GM19324 (cell line): Measurements from ENCODE around the gene PIK3C3.
A peak's percentile ranks its signal among the peaks of the same experiment; 100 is the strongest.

Experiments
- ATAC-seq: cut with Tn5 transposase; IDR thresholded peaks from one replicate; pipeline ENCODE4 v1.9.1; 2021; ENCODE audit warnings: mild to moderate bottlenecking, moderate library complexity; ENCODE audit not compliant: unreplicated experiment, low FRiP score

PIK3C3 gene

DNA sequence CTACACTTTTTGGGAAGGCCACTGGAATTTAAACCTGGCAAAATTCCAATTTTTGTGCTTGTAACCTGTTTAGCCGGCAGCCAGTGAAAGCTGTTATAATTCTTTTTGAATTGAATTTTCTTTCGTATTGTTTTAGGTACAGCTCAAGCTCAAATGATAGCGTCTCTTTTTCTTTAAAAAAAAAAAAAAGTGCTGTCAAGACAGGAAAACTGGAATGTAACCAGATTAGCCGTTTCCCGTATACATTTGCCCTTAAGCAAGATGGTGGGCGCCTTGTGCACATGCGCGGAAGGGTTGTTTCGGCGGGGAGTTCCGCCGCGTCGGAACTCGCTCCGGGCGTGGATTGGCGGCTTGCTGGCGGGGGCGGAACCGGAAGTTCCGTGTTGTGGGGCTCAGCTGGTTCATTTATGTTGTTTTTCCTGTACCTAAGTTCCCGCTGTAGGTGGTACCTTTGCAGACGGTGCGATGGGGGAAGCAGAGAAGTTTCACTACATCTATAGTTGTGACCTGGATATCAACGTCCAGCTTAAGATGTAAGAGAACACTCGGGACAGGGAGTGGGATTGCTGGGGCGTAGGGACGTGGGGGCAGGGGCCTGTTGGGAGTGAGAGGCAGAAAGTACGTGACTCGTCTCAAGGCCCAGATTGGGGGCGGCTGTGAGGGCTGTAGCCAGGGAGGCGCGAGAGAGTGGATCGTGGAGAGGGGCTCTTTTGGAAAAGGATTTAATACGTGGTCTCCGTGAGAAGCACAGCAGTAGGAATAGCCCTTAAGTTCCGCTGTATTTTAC, at the start of gene PIK3C3:
TSS of gene PIK3C3 (plus strand) at position 408 of the 787 bp plus-strand sequence. CDS start at position 466, 58 bp downstream.
- ATAC-seq, result peak; percentile 99

DNA sequence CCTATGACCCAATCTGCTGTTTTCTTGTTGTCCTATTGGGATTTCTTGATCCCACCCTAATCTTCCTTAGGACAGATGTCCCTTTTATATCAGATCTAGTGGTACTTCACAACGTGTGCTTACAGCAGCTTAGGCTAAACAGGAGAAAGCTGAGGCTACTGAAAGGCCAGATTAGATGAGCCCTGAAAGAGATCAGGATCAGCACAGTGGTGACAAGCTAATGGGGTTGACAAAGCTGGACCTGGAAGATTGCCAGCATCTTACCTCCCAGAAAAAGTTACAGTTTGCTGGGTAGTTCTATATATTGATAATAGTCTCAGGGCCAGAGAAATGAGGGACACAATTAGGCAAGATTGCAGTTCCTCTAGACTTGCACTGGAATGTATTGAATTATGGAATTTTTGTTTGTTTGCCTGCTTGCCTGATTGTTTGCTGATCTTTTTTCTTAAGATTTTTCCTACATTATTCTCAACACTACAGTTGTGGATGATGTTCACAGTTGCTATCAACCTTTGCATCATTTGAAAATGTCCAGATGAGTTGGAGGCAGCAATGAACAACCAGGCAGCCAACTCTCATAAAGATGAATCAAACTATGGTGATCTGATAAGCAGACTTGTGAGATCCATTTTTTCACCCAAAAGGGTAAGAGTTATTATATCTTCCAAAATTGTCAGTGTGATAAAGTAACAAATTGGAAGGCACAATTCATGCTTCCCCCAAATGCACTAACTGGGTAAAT, 49.1 kb upstream of the PIK3C3 start:
- no peak for ATAC-seq

DNA sequence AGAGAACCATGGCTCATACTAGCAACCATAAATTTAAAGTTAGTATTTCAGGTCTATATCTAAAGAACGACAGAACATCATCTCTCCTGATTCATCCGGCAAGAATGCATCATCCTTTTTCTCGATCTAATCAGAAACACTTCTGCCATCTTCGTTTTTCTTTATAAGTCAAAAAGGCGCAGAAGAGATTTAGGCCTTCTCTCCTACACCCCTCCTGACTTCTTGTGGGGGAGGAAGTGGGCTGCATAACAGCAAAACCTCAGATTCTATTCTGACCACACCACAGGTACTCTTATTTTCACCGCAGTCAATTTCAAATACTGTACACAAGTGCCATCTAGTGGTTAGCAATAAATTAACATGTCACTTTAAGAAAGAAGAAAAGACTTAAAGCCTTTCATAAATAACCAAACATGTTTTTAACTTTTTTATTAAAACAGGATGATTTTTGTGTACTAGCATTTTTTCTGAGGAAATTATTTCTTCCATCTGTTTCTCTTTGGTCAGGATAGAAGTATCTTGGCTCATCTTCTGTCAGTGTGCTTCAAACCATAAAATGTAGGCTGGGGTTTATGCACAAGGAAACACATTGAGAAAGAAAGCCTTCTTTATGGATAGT, 48.4 kb upstream of the PIK3C3 start:
- ATAC-seq, result peak; percentile 53

DNA sequence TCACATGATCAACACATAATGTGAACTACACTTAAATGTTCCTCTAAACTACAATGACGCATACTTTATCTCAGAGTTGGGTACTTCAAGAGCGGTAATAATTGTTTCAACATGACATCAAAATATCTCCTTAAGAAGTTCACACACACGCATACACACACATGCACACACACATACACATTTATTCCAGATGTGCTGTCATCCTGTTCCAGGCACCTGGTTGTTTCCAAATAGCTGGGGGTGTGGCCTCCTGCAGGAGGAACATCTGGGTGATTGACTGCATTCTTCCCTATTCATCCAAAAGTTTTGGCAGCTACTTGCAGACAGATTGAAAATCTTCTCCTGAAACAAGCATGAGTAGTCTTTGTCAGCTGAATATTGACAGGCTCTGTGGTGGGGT, 37.9 kb upstream of the PIK3C3 start:
- no peak for ATAC-seq

DNA sequence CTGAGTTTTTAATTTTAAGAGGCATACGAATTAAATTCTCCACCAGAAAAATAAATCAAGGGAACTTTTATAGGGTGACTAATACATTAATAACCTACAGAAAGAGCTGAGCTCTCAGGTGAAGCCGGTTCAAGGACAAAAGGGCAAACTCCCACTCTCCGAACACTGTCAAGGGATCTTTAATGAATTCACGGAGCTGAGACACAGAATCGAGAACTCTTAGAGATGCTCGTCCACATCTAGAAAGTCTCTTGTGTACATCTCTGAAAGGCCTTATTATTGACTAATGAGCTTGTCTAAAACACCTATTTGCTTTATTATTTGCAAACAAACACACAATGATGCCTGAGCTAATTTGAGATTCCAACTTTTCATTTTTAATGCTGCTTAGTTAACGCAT, 33.3 kb upstream of the PIK3C3 start:
- no peak for ATAC-seq

DNA sequence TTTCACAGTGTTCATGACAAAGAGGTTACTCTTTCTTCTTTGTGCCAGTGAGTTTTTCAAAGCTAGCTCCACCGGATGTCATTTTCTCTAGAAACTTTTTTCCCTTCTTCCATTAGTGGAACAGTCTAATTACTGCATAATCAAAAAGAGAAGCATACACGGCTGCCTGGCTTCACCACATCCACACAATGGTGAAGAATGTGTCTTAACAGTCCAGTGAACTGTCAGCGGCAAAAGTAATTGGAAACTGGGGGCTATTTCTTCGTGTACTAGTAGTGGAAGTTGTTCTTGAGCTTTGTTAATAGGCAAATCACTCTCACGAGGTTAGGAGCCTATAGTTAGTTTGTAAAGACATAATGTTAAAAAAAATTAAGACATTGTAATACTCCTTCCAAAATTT, 32.9 kb upstream of the PIK3C3 start:
- no peak for ATAC-seq

DNA sequence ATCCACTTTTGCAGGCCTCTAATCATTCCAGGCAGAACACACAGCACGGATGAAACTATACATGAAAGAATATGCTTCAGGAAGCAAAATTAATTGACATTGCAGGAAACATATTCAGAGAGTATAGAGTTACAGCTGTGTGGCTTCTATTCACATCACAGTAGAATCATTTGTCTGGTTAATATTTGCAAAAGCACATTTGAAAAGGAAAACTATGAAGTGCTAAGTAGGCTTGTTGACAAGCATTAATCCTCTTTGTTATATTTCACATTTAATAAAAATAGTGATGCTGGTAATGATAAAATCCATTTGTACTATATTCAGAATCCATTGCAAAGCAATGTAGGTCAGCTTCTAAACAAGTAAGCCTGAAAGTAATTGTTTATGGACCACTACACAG, 32.2 kb upstream of the PIK3C3 start:
- ATAC-seq, result no peak

DNA sequence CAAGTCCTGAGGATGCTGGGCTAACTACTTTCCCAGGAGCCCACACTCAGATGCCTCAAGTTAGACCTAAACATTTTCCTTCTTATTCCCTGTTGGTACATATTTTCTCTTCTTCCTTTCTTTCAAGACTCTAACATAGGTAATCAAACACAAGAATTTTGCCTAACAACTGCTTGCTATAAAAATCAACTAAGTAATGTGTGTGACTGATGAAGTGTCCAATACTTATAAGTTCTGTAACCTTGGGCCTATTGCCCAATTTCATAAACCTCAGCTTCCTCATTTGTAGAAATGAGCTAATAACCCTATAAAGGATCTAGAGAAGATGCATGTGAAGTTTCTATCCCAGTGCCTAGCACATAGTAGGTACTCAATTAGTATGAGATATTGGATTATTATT, 31.6 kb upstream of the PIK3C3 start:
- no peak for ATAC-seq

DNA sequence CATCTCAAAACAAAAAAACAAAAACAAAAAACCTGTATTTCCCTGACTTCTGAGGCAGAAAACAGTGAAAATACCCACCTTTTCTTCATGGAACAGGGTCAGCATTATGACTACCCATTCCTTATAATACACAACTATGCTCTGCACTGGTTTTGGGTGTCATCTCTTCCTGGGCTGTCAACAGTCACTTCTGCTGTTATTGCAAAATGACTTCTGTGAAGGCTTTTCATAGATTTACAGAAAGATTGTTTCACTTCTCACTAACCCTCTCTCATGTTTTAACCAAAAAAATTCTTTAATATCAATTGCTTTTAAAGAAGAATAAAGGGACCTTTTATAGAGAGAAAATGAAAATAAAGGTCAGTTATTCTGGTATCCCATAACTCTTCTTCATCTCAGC, 26.5 kb upstream of the PIK3C3 start:
- ATAC-seq, result no peak

DNA sequence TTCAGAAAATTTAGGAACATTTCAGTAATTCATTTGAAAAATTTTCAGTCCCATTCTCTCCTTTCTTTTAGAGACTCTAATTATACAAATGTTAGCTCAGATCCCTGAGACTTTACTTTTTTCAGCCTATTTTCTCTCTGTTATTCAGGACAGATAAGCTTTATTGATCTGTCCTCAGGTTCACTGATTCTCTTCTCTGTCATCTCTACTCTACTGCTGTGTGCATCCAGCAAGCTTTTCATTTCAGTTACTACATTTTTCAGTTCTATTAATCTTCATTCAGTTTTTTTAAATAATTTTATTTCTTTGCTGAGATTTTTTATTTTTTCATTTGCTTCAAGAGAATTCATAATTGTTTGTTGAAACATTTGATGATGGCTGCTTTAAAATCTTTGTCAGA, 22.1 kb upstream of the PIK3C3 start:
- ATAC-seq, result no peak

DNA sequence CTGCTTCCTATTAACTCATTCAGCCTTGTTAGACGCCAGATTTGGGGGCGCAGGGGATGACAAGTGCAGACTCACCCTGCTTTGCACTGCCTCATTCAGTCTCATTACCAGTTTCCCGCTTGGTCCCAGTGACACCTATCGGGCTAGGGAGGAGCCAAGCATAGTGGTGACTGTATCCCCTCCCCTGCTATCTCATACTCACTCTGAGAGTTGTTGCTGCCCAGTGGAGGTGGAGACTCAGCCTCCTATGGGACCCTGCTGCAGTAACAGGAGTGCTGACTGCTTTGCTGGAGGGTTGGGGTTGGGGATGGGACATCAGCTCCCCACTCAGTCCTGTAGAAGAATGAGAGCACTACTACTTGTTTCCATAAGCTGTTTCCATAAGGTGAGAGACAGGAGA, 21.3 kb upstream of the PIK3C3 start:
- no peak for ATAC-seq

DNA sequence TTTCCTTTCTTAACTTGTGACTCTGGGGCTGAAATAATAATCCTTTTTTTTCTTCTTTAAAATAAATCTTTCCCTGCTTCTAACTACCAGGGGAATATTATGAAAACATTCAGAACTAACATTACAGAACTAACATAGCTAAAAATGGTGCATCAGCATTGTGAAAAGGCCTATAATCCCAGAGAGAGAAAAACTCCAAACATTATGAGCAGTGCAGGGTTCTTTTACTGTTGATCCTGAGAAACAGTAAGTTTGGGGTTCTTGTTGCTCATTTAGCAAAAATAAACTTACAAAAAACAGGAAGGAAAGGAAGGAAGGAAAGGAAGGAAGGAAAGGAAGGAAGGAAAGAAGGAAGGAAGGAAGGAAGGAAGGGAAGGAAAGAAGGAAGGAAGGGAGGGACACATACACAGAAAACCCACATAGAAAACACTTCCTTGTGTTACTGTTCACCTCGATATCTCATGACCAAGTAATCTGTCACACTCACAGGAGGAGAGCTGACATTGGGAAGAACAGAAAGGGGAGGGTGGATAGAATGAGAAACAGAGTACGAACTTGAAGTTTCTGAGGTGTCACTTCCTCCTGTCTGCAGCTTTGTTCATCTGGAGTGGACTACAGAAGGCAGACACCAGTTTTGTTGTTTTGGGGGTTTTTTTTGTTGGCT, 18.4 kb upstream of the PIK3C3 start:
- peak; percentile 56 for ATAC-seq

DNA sequence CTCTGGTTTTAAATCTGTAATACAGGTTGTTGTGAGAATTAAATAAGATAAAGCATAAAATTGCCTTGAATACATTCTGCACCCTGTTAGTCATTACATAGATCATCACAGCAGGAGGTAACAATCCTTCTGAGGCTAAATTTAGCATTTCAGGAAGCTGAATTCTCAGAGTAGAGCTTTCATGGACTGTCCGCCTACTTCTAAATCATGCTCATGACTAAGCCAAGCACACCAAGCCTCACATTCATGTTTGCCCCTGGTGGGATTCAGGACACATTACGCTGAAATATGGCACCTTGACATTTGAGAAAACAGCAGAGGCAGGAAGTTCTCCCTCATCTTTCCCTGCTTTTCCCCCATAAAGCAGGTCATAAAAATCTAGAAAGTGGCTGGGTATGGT, 16.6 kb upstream of the PIK3C3 start:
- no peak for ATAC-seq

DNA sequence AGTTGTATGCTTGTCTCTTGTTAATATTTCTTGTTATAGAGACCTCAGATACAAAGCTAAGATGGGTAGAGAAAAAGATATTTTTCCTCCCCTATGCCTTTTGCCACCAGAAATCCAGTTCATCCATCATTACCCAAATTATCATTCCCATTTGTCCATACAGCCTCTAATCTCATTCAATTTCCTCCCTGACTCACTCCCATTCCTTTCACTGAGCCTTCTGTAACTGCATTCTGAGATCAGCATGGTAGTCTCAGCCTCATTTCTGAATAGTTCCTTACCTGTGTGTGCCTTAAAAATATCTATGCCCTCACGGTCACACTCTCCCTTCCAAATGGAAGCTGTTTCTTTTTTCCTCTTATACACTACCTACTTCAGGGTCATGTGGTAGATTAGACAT, 15.7 kb upstream of the PIK3C3 start:
- ATAC-seq, result no peak

DNA sequence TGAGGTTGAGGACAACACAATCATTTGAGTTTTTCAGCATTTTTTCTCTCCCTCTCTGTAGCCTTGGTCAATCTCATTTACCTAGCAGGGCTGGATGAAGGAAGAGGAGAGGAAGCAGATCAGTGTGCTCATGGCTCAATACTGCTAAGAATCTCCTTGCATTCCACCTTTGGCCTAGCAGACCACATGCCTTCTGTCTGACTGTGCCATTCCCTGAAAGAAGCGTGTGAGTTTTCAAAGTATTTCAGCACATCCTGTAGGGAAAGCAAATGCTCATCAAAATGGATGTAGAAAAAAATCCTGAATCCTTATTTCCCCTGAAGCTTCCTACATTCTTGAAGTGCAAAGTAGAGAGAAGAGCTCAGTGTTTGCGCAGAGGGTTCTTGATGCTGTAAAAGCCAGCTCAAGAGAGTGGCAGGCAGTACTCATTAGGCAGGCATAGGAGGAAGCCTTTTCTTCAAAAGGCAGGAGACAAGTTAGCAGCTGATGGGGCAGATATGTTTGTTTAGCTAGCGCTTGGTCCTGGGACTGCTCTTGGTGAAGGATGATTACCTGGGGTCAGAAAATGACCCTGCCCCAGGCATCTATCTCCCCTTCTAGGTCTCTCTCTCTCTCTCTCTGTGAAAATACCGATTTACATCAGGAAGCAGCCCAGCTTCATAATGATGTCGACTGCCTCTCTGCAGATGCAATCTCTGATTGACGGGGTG, 14.4 kb upstream of the PIK3C3 start:
- no peak for ATAC-seq

DNA sequence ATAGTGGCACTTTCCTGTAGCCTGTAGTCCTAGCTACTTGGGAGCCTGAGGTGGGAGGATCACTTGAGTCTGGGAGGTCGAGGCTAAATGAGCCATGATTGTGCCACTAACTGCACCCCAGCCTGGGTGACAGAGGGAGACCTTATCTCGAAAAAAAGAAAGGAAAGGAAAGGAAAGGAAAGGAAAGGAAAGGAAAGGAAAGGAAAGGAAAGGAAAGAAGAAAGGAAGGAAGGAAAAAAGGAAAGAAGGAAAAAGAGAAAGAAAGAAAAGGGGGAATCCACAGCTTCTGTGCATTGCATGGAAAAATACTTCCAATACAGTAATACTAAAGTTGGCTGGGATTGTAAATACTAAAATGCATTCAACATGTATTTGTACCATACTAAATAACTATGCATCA, 12.8 kb upstream of the PIK3C3 start:
- ATAC-seq, result no peak

DNA sequence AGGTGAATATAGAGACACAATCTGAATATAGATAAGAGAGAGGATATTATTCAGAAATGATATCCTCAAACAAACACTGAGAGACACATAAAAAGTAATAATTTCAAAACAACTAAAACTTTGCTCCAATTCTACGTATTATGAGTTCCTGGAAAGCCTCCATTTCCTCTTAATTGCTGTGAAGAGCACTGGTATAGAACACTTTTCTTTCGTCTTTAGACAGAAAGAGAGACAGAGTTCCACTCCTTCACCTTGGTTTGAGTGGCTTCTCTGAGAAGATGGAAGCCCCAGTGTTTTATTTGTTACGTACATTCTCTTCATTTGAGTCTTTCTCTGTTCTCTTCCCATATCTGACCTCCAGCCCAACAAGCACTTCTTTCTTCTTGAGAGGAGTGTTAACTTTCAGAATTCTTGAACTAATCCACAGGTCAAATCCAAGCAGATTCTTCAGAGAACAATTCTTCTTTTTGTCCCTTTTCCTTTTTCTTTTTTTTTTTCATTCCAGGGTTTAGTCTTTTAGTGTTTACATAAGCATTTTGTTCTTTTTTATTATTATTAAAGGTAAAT, 6.4 kb upstream of the PIK3C3 start:
- no peak for ATAC-seq

DNA sequence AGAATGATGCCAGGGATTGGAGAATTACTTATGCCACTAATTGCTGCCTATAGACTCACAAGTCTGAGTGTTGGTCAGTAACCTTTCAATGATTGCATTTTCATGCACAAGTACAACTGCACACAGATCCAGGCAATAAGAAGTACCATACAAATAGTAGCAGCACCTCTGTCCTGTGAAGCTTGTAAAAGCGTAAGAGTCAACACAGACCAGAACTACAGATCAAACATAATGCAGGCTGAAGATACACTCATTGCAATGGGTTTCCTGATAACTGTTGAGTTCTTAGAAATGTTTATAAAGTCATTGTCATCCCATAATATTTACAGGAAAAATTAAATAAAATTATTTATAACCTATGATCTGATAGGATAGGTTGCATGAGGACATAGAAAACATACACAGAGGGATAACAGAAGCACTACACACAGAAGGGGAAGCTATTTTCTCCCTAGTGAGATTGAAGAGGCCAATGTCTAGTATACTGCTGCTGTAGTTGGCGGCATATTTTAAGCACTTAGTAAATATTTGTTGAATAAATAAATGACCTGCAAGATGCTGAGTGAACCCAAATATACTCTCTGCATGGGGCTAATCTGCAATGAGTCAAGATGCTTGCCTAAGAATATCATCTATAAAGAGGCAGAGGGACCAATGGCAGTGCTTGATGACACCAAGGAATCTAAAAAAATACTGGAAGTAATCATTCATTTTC, 5.7 kb upstream of the PIK3C3 start:
- ATAC-seq, result no peak

DNA sequence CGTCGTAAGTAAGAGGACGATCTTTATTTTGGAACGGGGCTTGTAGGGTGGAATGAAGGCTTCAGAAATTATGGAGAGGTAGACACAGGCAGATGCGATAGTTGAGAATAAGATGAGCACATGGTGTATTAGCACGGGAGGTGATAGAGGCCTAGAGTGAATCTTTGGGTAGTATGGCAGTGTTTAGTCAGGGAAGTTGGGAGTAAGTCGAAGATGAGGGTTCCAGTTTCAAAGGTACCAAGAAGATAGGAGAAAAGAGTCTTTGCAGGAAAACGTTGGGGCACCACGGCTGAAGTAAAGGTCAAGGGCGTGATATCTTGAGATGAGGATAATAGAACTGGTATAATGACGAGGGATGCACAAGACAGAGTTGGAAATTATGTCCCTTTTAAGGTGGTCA, 654 bp downstream of the PIK3C3 start:
- ATAC-seq, result no peak

DNA sequence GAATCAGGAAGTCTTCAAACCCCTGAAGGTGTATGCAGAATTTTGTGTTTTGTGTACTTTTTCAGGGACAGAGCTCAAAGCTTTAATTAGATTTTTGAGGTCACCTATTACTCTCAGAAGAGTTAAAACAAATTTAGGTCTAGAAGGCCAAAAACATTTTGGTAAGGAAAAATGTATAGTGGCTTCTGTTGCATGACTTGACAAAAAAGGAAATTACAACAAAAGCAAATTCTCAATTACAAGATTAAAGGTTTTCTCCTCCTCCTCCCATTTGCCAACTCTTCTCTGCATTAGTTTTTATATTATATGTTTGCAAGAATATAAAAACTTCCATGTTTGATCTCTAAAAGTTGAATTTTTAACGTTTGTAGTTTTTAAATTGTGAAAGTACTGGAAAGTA, 4.0 kb downstream of the PIK3C3 start:
- ATAC-seq, result no peak
